Stomach smooth muscle (tissue), 2 donors: ENCODE measurements around the gene DNAJC30.

ENCODE experiments used
- H3K27ac ChIP-seq: one replicate; pipeline ENCODE4 v1.7.0; 2013; ENCODE audit warnings: mild to moderate bottlenecking, low read length, inconsistent platforms
- H3K27me3 ChIP-seq, 2 donors: one replicate each; pipeline ENCODE4 v1.7.0; 2013; ENCODE audit warnings: low read length in 2 of 2; ENCODE audit not compliant: insufficient read depth in 2 of 2, control insufficient read depth in 1 of 2
- H3K36me3 ChIP-seq, 2 donors: one replicate each; pipeline ENCODE4 v1.7.0; 2013; ENCODE audit warnings: low read length in 2 of 2; ENCODE audit not compliant: control insufficient read depth in 2 of 2, insufficient read depth in 2 of 2
- H3K4me1 ChIP-seq: one replicate; pipeline ENCODE4 v1.7.0; 2013; ENCODE audit warnings: low read length; ENCODE audit not compliant: control insufficient read depth, insufficient read depth
- H3K4me3 ChIP-seq, 2 donors: one replicate each; pipeline ENCODE4 v1.7.0; 2013; ENCODE audit warnings: low read length in 2 of 2
- H3K9ac ChIP-seq, 2 donors: one replicate each; pipeline ENCODE4 v1.7.0; 2013; ENCODE audit warnings: low read length in 2 of 2, mild to moderate bottlenecking in 1 of 2
- H3K9me3 ChIP-seq, 2 donors: one replicate each; pipeline ENCODE4 v1.7.0; 2013; ENCODE audit warnings: low read length in 2 of 2; ENCODE audit not compliant: control insufficient read depth in 2 of 2
- donor health status: healthy.
- donor health status: Pancreatic carcinoma.

Gene DNAJC30

GRCh38 chr7:73648593-73649332 is 34.5 kb downstream of the DNAJC30 start:
- no peaks in the 10 kb centered on the region for H3K9me3 ChIP-seq
- no peak overlapping the region for H3K27ac ChIP-seq
- H3K4me1 ChIP-seq = peaks cover 8% of the 10 kb centered on the region
- H3K36me3 ChIP-seq = no peaks in the 10 kb centered on the region
- peaks cover 29 to 30% of the 10 kb centered on the region in 2 donors for H3K27me3 ChIP-seq
- no peak overlapping the region for H3K4me3 ChIP-seq
- no peak overlapping the region for H3K9ac ChIP-seq

GRCh38 chr7:73647725-73648592 is 35.3 kb downstream of the DNAJC30 start:
- Histone ChIP-seq H3K4me3 (peak overlapping the region in 1 of 2 donors; percentile 63), H3K27me3 (peaks cover 29 to 32% of the 10 kb centered on the region in 2 donors), H3K4me1 (peaks cover 8% of the 10 kb centered on the region), H3K27ac (no peak overlapping the region), H3K9me3 (no peaks in the 10 kb centered on the region), H3K36me3 (no peaks in the 10 kb centered on the region), H3K9ac (no peak overlapping the region)

GRCh38 chr7:73646785-73647724 is 36.2 kb downstream of the DNAJC30 start:
- Histone ChIP-seq H3K36me3 (no peaks in the 10 kb centered on the region), H3K4me3 (peak overlapping the region in 1 of 2 donors; percentile 63), H3K9ac (no peak overlapping the region), H3K4me1 (peaks cover 8% of the 10 kb centered on the region), H3K27ac (no peak overlapping the region), H3K9me3 (no peaks in the 10 kb centered on the region), H3K27me3 (peaks cover 26 to 28% of the 10 kb centered on the region in 2 donors)

GRCh38 chr7:73645643-73646174 is 37.5 kb downstream of the DNAJC30 start:
- Histone ChIP-seq H3K27ac (no peak overlapping the region), H3K27me3 (peaks cover 21 to 28% of the 10 kb centered on the region in 2 donors), H3K9ac (no peak overlapping the region), H3K4me3 (no peak overlapping the region), H3K9me3 (peaks cover 0 to 7% of the 10 kb centered on the region in 2 donors), H3K36me3 (no peaks in the 10 kb centered on the region), H3K4me1 (peaks cover 8% of the 10 kb centered on the region)

GRCh38 chr7:73644688-73645286 is 38.5 kb downstream of the DNAJC30 start:
- Histone ChIP-seq H3K36me3 (no peaks in the 10 kb centered on the region), H3K27me3 (peaks cover 21 to 26% of the 10 kb centered on the region in 2 donors), H3K4me3 (no peak overlapping the region), H3K9ac (no peak overlapping the region), H3K27ac (no peak overlapping the region), H3K9me3 (peaks cover 0 to 7% of the 10 kb centered on the region in 2 donors), H3K4me1 (peaks cover 8% of the 10 kb centered on the region)

- Histone ChIP-seq H3K9ac (no peak overlapping the region), H3K27me3 (peaks cover 12 to 24% of the 10 kb centered on the region in 2 donors), H3K4me1 (peaks cover 4% of the 10 kb centered on the region), H3K36me3 (no peaks in the 10 kb centered on the region), H3K9me3 (peaks cover 0 to 7% of the 10 kb centered on the region in 2 donors), H3K4me3 (no peak overlapping the region), H3K27ac (no peak overlapping the region)
These were observed 40.4 kb downstream of the DNAJC30 start for GRCh38 chr7:73642834-73643233.

GRCh38 chr7:73638911-73639310 is 44.3 kb downstream of the DNAJC30 start:
- H3K27ac ChIP-seq = no peak overlapping the region
- H3K9ac ChIP-seq = no peak overlapping the region
- H3K4me3 ChIP-seq = no peak overlapping the region
- peaks cover 0 to 7% of the 10 kb centered on the region in 2 donors for H3K9me3 ChIP-seq
- H3K27me3 ChIP-seq = peaks cover 0 to 5% of the 10 kb centered on the region in 2 donors
- H3K36me3 ChIP-seq = no peaks in the 10 kb centered on the region
- H3K4me1 ChIP-seq = peaks cover 3% of the 10 kb centered on the region

- Histone ChIP-seq H3K9ac (no peak overlapping the region), H3K4me1 (peaks cover 3% of the 10 kb centered on the region), H3K36me3 (no peaks in the 10 kb centered on the region), H3K27me3 (peaks cover 2 to 5% of the 10 kb centered on the region in 2 donors), H3K27ac (no peak overlapping the region), H3K4me3 (no peak overlapping the region), H3K9me3 (no peaks in the 10 kb centered on the region)
These were observed 47.6 kb downstream of the DNAJC30 start for GRCh38 chr7:73635428-73636200.

GRCh38 chr7:73633844-73634243 is 49.4 kb downstream of the DNAJC30 start:
- no peaks in the 10 kb centered on the region for H3K9me3 ChIP-seq
- H3K27me3 ChIP-seq = peaks cover 4 to 9% of the 10 kb centered on the region in 2 donors
- no peaks in the 10 kb centered on the region for H3K36me3 ChIP-seq
- H3K9ac ChIP-seq = no peak overlapping the region
- peaks cover 3% of the 10 kb centered on the region for H3K4me1 ChIP-seq
- H3K4me3 ChIP-seq = no peak overlapping the region
- H3K27ac ChIP-seq = no peak overlapping the region
